GM13977 (cell line): Measurements from ENCODE around the gene TRIM72.

Source experiments
- DNase-seq: peaks from one replicate; pipeline ENCODE4 v3.0.0; 2012; ENCODE audit warnings: low spot score
- CTCF ChIP-seq: IDR thresholded peaks from 2 replicates; pipeline ENCODE4 v1.5.1; 2012; ENCODE audit warnings: mild to moderate bottlenecking, control low read depth; ENCODE audit not compliant: insufficient read depth; ENCODE audit errors: extremely low read depth, missing control alignments
- in situ Hi-C: fragments of 300-500 bp; cut with MboI; formaldehyde crosslinking; loops from one replicate; pipeline ENCODE4 v1.12.0; 2022; ENCODE audit warnings: low sequenced_read_pairs, low pct_unique_long_range_greater_than_20kb, mixed read lengths, inconsistent platforms; ENCODE audit not compliant: unreplicated experiment

The TRIM72 gene

GRCh38 chr16:31186930-31187807, 26.8 kb upstream of the TRIM72 start:
- TF ChIP-seq CTCF, result no peak
- DNase-seq, result no peak
- in situ Hi-C loops, result no loop called here

GRCh38 chr16:31187808-31188189, 26.1 kb upstream of the TRIM72 start:
- in situ Hi-C loops, result no loop called here
- DNase-seq, result no peak
- TF ChIP-seq CTCF, result no peak

- in situ Hi-C loops, result no loop called here
- no peak for DNase-seq
- TF ChIP-seq CTCF, result no peak
Measured at GRCh38 chr16:31188450-31189411, 25.2 kb upstream of the TRIM72 start.

- in situ Hi-C loops, result no loop called here
- no peak for DNase-seq
- no peak for TF ChIP-seq CTCF
Measured at GRCh38 chr16:31189412-31189778, 24.5 kb upstream of the TRIM72 start.

- no peak for TF ChIP-seq CTCF
- in situ Hi-C loops, result no loop called here
- DNase-seq, result no peak
Measured at GRCh38 chr16:31190061-31190460, 23.9 kb upstream of the TRIM72 start.

GRCh38 chr16:31190818-31191444, 23.0 kb upstream of the TRIM72 start:
- no peak for TF ChIP-seq CTCF
- in situ Hi-C loops, result no loop called here

More at GRCh38 chr16:31190818-31191444, 23.0 kb upstream of the TRIM72 start:
- DNase-seq, result no peak
